WTC11 (cell line): ENCODE data around the gene SH3GL2. TPM values are rescaled to one million over a fixed set of nuclear protein-coding genes. Genes with fewer than 3 reads are reported as not detected.
"Not testable (repeated sequence)": the region's sequence is repeated elsewhere in the genome, so short reads cannot be mapped to it uniquely, and the experiment has no call there.

Experiments
- ATAC-seq: fragments of 200-7000 bp; cut with Tn5 transposase; 2 replicates; pipeline ENCODE4 v1.10.0; 2021; ENCODE audit warnings: mild to moderate bottlenecking, moderate library complexity
- CTCF ChIA-PET: fragments of 300-600 bp; sonication (Branson Sonifier 250); formaldehyde crosslinking; loops from one replicate; lab custom pipeline; 2021; ENCODE audit warnings: antibody characterized with exemption; lab: Charles Lee
- POLR2A ChIA-PET: fragments of 350-600 bp; sonication (Branson Sonifier 250); formaldehyde crosslinking; loops from one replicate; lab custom pipeline; 2021; ENCODE audit warnings: antibody characterized with exemption; lab: Charles Lee
- DNase-seq: peaks from one replicate; pipeline ENCODE4 v3.0.0; 2021; ENCODE audit warnings: low spot score
- H3K27ac Mint-ChIP-seq: 2 replicates; pipeline ENCODE4 v1.8.0; 2021; ENCODE audit warnings: mixed read lengths
- H3K27me3 Mint-ChIP-seq: 2 replicates; pipeline ENCODE4 v1.8.0; 2021; ENCODE audit warnings: low read depth, mild to moderate bottlenecking, moderate library complexity, mixed read lengths
- H3K36me3 Mint-ChIP-seq: 2 replicates; pipeline ENCODE4 v1.8.0; 2021; ENCODE audit warnings: mixed read lengths
- H3K4me1 Mint-ChIP-seq: 2 replicates; pipeline ENCODE4 v1.8.0; 2022; ENCODE audit warnings: mixed read lengths
- H3K4me3 Mint-ChIP-seq: 2 replicates; pipeline ENCODE4 v1.8.0; 2021; ENCODE audit warnings: mild to moderate bottlenecking, moderate library complexity, mixed read lengths
- H3K9me3 Mint-ChIP-seq: 2 replicates; pipeline ENCODE4 v1.8.0; 2021; ENCODE audit warnings: mixed read lengths
- EMX1 ChIP-seq: fragments of 250-450 bp; sonication (Bioruptor Pico); IDR thresholded peaks from 2 replicates; pipeline ENCODE4 v1.8.0; 2021; ENCODE audit warnings: mild to moderate bottlenecking
- GTF2I ChIP-seq: fragments of 250-450 bp; sonication (Bioruptor Pico); conservative IDR thresholded peaks from 2 replicates; pipeline ENCODE4 v1.4.0; 2021; ENCODE audit warnings: mild to moderate bottlenecking
- IRF2 ChIP-seq: sonication (generic); formaldehyde crosslinking; IDR thresholded peaks from 2 replicates; pipeline ENCODE4 v1.8.0; 2022; ENCODE audit warnings: low read depth, missing genetic modification reagents, borderline replicate concordance
- JAZF1 ChIP-seq: fragments of 250-450 bp; sonication (Bioruptor Pico); IDR thresholded peaks from 2 replicates; pipeline ENCODE4 v1.9.0; 2021; ENCODE audit warnings: moderate library complexity, mild to moderate bottlenecking, inconsistent platforms
- MYBL2 ChIP-seq: sonication (generic); formaldehyde crosslinking; IDR thresholded peaks from 2 replicates; pipeline ENCODE4 v1.8.1; 2023; ENCODE audit warnings: mild to moderate bottlenecking, moderate library complexity, missing genetic modification reagents
- SP1 ChIP-seq: sonication (generic); formaldehyde crosslinking; conservative IDR thresholded peaks from 2 replicates; pipeline ENCODE4 v1.8.1; 2022; ENCODE audit warnings: missing genetic modification reagents
- TEAD4 ChIP-seq: sonication (generic); formaldehyde crosslinking; IDR thresholded peaks from 2 replicates; pipeline ENCODE4 v1.8.0; 2022; ENCODE audit warnings: mild to moderate bottlenecking, missing genetic modification reagents
- total RNA-seq: library from RNA; stranded (reverse); gene quantifications from 3 replicates; pipeline ENCODE4 v1.2.3, GENCODE V29; 2021
- TF ChIP-seq, protein P1 (sequence below): fragments of 250-450 bp; sonication (Bioruptor Pico); IDR thresholded peaks from 2 replicates; pipeline ENCODE4 v1.8.0; 2021; ENCODE audit warnings: mild to moderate bottlenecking
- TF ChIP-seq, protein P2 (sequence below): sonication (generic); formaldehyde crosslinking; IDR thresholded peaks from 2 replicates; pipeline ENCODE4 v1.8.1; 2023; ENCODE audit warnings: mild to moderate bottlenecking, missing genetic modification reagents, borderline replicate concordance
- TF ChIP-seq, protein P3 (sequence below): sonication (generic); formaldehyde crosslinking; IDR thresholded peaks from 2 replicates; pipeline ENCODE4 v1.8.0; 2023; ENCODE audit warnings: mild to moderate bottlenecking, missing genetic modification reagents
- TF ChIP-seq, protein P4 (sequence below): sonication (generic); formaldehyde crosslinking; IDR thresholded peaks from 2 replicates; pipeline ENCODE4 v1.8.0; 2023; ENCODE audit warnings: missing genetic modification reagents, mild to moderate bottlenecking, borderline replicate concordance
- TF ChIP-seq, protein P5 (sequence below): sonication (generic); formaldehyde crosslinking; IDR thresholded peaks from 2 replicates; pipeline ENCODE4 v1.8.1; 2023; ENCODE audit warnings: mild to moderate bottlenecking, missing genetic modification reagents

Gene SH3GL2
- total RNA-seq, 1 experiment from 2014 or later: 4.2 TPM

DNA sequence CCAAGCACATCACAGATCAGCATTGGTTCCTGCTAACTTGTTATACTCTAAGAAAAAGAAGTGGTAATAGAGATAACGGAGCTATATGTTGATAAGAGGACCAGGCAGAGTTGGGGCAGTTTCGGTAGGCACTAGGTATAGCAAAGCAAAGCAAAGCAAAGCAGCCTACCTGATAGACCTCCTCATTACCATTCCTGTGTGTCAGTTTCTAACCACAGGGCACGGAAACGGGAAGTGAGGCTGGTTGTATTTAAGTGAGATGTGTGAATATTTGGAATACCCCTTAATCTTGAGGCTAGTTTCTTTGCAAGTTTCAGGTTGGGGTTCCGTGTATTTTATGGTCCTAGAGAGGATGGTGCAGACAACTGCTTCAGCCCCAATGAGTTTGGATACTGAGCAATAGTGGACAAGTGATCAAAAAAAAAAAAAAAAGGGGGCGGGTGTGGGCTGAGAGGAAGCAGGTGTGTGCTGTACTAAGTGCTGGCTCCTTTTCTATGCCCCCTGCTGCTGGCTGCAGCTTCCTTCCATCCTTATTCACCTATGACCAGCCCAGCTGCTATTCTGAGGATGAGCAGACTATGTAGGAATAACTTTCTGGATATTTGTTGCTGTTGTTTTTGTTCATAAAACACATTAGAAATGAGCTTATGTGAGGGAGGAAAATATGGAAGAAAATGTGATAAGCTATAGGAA lies 183.3 kb downstream of the SH3GL2 start (continued):
- TF ChIP-seq, protein P1, sequence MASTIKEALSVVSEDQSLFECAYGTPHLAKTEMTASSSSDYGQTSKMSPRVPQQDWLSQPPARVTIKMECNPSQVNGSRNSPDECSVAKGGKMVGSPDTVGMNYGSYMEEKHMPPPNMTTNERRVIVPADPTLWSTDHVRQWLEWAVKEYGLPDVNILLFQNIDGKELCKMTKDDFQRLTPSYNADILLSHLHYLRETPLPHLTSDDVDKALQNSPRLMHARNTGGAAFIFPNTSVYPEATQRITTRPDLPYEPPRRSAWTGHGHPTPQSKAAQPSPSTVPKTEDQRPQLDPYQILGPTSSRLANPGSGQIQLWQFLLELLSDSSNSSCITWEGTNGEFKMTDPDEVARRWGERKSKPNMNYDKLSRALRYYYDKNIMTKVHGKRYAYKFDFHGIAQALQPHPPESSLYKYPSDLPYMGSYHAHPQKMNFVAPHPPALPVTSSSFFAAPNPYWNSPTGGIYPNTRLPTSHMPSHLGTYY (CRISPR knock-in tag): no peak

DNA sequence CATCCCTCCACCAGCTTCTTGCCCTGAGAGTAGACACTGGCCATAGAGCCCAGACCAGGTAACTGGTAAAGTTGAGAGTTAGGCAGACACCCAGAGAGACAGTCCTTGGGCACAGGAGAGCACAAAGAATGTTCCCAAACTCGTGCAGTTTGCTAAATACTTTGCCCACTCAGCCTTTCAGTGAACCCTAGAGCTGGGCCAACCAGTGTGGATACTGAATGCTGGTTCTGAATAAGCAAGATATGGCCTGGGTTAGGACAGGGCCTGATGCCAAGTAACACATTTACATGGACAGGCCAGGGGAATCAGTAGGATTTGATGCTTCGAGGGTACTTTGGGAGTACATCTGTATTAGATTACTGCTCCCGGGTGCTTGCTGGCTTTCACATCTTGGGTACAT lies 185.4 kb downstream of the SH3GL2 start:
- DNase-seq (no peak), ATAC-seq (no peak)
- ChIA-PET CTCF (no interaction called here), POLR2A (no interaction called here)
- TF ChIP-seq SP1 (no peak), EMX1 (no peak), JAZF1 (CRISPR knock-in tag) (no peak), GTF2I (CRISPR knock-in tag) (no peak), MYBL2 (CRISPR knock-in tag) (no peak), IRF2 (CRISPR knock-in tag) (no peak), TEAD4 (CRISPR knock-in tag) (no peak)
- TF ChIP-seq, protein P2, sequence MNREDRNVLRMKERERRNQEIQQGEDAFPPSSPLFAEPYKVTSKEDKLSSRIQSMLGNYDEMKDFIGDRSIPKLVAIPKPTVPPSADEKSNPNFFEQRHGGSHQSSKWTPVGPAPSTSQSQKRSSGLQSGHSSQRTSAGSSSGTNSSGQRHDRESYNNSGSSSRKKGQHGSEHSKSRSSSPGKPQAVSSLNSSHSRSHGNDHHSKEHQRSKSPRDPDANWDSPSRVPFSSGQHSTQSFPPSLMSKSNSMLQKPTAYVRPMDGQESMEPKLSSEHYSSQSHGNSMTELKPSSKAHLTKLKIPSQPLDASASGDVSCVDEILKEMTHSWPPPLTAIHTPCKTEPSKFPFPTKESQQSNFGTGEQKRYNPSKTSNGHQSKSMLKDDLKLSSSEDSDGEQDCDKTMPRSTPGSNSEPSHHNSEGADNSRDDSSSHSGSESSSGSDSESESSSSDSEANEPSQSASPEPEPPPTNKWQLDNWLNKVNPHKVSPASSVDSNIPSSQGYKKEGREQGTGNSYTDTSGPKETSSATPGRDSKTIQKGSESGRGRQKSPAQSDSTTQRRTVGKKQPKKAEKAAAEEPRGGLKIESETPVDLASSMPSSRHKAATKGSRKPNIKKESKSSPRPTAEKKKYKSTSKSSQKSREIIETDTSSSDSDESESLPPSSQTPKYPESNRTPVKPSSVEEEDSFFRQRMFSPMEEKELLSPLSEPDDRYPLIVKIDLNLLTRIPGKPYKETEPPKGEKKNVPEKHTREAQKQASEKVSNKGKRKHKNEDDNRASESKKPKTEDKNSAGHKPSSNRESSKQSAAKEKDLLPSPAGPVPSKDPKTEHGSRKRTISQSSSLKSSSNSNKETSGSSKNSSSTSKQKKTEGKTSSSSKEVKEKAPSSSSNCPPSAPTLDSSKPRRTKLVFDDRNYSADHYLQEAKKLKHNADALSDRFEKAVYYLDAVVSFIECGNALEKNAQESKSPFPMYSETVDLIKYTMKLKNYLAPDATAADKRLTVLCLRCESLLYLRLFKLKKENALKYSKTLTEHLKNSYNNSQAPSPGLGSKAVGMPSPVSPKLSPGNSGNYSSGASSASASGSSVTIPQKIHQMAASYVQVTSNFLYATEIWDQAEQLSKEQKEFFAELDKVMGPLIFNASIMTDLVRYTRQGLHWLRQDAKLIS (CRISPR knock-in tag): no peak
- TF ChIP-seq, protein P3, sequence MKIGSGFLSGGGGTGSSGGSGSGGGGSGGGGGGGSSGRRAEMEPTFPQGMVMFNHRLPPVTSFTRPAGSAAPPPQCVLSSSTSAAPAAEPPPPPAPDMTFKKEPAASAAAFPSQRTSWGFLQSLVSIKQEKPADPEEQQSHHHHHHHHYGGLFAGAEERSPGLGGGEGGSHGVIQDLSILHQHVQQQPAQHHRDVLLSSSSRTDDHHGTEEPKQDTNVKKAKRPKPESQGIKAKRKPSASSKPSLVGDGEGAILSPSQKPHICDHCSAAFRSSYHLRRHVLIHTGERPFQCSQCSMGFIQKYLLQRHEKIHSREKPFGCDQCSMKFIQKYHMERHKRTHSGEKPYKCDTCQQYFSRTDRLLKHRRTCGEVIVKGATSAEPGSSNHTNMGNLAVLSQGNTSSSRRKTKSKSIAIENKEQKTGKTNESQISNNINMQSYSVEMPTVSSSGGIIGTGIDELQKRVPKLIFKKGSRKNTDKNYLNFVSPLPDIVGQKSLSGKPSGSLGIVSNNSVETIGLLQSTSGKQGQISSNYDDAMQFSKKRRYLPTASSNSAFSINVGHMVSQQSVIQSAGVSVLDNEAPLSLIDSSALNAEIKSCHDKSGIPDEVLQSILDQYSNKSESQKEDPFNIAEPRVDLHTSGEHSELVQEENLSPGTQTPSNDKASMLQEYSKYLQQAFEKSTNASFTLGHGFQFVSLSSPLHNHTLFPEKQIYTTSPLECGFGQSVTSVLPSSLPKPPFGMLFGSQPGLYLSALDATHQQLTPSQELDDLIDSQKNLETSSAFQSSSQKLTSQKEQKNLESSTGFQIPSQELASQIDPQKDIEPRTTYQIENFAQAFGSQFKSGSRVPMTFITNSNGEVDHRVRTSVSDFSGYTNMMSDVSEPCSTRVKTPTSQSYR (CRISPR knock-in tag): no peak
- TF ChIP-seq, protein P4, sequence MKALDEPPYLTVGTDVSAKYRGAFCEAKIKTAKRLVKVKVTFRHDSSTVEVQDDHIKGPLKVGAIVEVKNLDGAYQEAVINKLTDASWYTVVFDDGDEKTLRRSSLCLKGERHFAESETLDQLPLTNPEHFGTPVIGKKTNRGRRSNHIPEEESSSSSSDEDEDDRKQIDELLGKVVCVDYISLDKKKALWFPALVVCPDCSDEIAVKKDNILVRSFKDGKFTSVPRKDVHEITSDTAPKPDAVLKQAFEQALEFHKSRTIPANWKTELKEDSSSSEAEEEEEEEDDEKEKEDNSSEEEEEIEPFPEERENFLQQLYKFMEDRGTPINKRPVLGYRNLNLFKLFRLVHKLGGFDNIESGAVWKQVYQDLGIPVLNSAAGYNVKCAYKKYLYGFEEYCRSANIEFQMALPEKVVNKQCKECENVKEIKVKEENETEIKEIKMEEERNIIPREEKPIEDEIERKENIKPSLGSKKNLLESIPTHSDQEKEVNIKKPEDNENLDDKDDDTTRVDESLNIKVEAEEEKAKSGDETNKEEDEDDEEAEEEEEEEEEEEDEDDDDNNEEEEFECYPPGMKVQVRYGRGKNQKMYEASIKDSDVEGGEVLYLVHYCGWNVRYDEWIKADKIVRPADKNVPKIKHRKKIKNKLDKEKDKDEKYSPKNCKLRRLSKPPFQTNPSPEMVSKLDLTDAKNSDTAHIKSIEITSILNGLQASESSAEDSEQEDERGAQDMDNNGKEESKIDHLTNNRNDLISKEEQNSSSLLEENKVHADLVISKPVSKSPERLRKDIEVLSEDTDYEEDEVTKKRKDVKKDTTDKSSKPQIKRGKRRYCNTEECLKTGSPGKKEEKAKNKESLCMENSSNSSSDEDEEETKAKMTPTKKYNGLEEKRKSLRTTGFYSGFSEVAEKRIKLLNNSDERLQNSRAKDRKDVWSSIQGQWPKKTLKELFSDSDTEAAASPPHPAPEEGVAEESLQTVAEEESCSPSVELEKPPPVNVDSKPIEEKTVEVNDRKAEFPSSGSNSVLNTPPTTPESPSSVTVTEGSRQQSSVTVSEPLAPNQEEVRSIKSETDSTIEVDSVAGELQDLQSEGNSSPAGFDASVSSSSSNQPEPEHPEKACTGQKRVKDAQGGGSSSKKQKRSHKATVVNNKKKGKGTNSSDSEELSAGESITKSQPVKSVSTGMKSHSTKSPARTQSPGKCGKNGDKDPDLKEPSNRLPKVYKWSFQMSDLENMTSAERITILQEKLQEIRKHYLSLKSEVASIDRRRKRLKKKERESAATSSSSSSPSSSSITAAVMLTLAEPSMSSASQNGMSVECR: no peak
- TF ChIP-seq, protein P5, sequence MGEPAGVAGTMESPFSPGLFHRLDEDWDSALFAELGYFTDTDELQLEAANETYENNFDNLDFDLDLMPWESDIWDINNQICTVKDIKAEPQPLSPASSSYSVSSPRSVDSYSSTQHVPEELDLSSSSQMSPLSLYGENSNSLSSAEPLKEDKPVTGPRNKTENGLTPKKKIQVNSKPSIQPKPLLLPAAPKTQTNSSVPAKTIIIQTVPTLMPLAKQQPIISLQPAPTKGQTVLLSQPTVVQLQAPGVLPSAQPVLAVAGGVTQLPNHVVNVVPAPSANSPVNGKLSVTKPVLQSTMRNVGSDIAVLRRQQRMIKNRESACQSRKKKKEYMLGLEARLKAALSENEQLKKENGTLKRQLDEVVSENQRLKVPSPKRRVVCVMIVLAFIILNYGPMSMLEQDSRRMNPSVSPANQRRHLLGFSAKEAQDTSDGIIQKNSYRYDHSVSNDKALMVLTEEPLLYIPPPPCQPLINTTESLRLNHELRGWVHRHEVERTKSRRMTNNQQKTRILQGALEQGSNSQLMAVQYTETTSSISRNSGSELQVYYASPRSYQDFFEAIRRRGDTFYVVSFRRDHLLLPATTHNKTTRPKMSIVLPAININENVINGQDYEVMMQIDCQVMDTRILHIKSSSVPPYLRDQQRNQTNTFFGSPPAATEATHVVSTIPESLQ (CRISPR knock-in tag): no peak
- Mint-ChIP-seq H3K27ac (no peak overlapping the region), H3K27me3 (no peaks in the 10 kb centered on the region), H3K4me1 (peaks cover 7% of the 10 kb centered on the region), H3K36me3 (no peaks in the 10 kb centered on the region), H3K9me3 (no peaks in the 10 kb centered on the region), H3K4me3 (no peak overlapping the region)

DNA sequence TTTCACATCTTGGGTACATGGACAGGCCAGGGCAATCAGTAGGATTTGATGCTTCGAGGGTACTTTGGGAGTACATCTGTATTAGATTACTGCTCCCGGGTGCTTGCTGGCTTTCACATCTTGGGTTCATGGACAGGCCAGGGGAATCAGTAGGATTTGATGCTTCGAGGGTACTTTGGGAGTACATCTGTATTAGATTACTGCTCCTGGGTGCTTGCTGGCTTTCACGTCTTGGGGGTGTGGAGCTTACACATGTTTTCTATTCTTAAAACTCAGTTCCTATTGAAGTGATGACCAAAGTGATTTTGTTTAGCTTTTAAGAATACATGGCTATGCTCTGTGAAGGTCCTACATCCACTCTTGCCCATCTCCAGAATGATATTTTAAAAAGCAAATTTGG lies 186.3 kb downstream of the SH3GL2 start:
- H3K27me3 Mint-ChIP-seq, POLR2A ChIA-PET, CTCF ChIA-PET, DNase-seq, ATAC-seq, H3K4me1 Mint-ChIP-seq, H3K36me3 Mint-ChIP-seq, H3K9me3 Mint-ChIP-seq, H3K27ac Mint-ChIP-seq, H3K4me3 Mint-ChIP-seq: not testable (repeated sequence)
